ENCODE data around the gene MED13. TPM values are rescaled to one million over a fixed set of nuclear protein-coding genes. Genes with fewer than 3 reads are reported as not detected.

Gene MED13
- total RNA-seq, 1 donor from 2014 or later: 23.7 TPM

DNA sequence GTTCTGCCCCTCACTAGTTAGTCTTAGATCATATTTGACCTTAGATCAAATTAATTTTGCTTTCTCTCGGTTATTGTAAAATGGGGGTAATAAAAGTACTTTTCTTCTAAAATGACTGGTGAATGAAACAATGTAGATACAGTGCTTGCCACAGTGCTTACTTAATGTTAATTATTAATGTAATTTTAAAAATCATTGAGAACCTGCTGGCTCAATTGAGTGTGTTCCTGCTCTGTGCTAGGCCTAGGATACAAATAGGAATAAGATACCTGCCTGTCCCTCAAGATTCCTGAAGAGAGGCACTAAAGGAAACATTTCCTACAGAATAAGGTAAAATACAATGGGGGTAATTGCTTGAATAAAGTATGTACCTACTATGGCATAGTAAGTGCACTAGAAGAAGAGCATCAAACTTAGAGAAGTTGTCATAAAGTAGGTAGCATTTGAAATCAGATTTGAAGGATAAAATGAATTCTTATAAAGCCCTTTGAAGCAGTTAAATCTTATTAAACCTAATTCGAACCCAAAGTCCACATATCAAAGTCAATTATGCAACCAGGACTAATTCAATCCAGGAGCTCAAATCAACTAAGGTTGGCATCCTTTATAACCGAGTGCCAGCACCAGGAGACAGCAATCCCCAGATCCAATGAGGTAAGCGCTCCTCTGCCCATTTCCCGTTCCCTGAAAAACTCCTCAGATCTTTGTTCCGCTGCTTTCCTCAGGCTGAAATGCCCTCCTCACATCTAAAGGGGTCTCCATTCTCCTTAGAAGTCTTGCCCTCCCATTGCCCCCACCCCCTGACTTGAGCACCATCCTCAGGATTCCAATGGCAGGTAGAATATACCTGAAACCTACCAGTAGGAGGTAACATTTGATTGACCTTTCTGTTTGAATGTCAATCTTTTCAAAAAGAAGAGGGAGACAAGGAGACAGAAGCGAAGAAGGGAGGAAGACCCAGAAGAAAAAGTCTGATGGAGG, 2.4 kb upstream of the MED13 start:
- Histone ChIP-seq H3K27me3 (ENCODE audit: control insufficient read depth, insufficient read depth, low read length) (no peaks in the 10 kb centered on the region), H3K36me3 (ENCODE audit: control insufficient read depth, insufficient read depth, low read length) (no peaks in the 10 kb centered on the region), H3K4me3 (ENCODE audit: low read depth, low read length) (no peak overlapping the region)
- no peak for FAIRE-seq
- no peak for DNase-seq (ENCODE audit: low read depth)
- TF ChIP-seq, protein P1, sequence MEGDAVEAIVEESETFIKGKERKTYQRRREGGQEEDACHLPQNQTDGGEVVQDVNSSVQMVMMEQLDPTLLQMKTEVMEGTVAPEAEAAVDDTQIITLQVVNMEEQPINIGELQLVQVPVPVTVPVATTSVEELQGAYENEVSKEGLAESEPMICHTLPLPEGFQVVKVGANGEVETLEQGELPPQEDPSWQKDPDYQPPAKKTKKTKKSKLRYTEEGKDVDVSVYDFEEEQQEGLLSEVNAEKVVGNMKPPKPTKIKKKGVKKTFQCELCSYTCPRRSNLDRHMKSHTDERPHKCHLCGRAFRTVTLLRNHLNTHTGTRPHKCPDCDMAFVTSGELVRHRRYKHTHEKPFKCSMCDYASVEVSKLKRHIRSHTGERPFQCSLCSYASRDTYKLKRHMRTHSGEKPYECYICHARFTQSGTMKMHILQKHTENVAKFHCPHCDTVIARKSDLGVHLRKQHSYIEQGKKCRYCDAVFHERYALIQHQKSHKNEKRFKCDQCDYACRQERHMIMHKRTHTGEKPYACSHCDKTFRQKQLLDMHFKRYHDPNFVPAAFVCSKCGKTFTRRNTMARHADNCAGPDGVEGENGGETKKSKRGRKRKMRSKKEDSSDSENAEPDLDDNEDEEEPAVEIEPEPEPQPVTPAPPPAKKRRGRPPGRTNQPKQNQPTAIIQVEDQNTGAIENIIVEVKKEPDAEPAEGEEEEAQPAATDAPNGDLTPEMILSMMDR (IDR thresholded peaks at IDR 0.05; ENCODE audit: insufficient read depth, low read length, severe bottlenecking): no peak

DNA sequence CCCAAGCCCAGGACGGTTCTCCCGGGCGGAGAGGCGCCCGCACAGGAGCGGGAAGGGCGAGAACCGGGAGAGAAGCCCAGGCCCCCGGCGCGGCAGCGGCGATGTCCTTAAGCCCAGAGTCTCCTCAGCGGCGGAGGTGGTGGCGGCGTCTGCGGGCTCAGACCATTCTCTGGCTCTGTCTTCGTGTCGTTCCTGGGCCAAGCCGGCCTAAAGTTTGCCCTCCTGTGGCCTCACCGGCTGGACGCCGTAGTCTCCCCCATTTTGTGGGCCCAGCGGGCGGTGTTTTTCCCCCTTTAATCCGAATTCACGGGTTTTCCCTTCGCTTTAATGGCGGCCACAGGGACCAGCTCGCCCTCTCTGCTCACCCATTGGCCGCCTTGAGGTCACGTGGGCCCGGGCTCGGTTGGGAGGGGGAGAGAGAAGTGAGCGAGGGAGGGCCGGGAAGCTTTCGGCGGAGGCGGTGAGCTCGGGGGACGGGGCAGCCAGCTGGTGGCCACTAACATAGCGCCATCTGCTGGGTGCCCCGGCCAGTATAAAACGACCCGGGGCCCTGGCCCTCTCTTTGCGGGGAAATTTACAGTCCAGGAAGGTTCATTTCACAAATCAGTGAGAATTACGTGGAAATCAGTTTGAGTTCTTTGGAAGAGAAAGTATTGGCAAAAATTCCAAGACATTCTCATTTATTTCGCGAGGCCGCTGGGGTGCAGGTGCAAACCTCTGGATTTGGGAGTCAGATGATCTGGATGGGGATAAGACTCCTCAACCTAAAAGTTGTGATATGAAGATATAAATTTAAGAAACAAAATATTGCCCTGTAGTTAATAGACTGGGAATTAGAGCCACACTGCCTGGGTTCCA, 762 bp upstream of the MED13 start:
- peak; percentile 87 for DNase-seq (ENCODE audit: low read depth)
- Histone ChIP-seq H3K36me3 (ENCODE audit: control insufficient read depth, insufficient read depth, low read length) (no peaks in the 10 kb centered on the region), H3K4me3 (ENCODE audit: low read depth, low read length) (peak overlapping the region; percentile 97), H3K27me3 (ENCODE audit: control insufficient read depth, insufficient read depth, low read length) (no peaks in the 10 kb centered on the region)
- no peak for FAIRE-seq
- TF ChIP-seq, protein P1 (IDR thresholded peaks at IDR 0.05; ENCODE audit: insufficient read depth, low read length, severe bottlenecking): peak; percentile 90

- Histone ChIP-seq H3K27me3 (ENCODE audit: control insufficient read depth, insufficient read depth, low read length) (no peaks in the 10 kb centered on the region), H3K4me3 (ENCODE audit: low read depth, low read length) (peak overlapping the region; percentile 97), H3K36me3 (ENCODE audit: control insufficient read depth, insufficient read depth, low read length) (peaks cover 6% of the 10 kb centered on the region)
- peak; percentile 70 for DNase-seq (ENCODE audit: low read depth)
- no peak for FAIRE-seq
- TF ChIP-seq, protein P1 (IDR thresholded peaks at IDR 0.05; ENCODE audit: insufficient read depth, low read length, severe bottlenecking): no peak
These were observed 868 bp downstream of the MED13 start for GRCh38 chr17:62064029-62064790.

GRCh38 chr17:62062944-62063343, 2.1 kb downstream of the MED13 start:
- Histone ChIP-seq H3K4me3 (ENCODE audit: low read depth, low read length) (no peak overlapping the region), H3K27me3 (ENCODE audit: control insufficient read depth, insufficient read depth, low read length) (no peaks in the 10 kb centered on the region), H3K36me3 (ENCODE audit: control insufficient read depth, insufficient read depth, low read length) (peaks cover 6% of the 10 kb centered on the region)
- DNase-seq (ENCODE audit: low read depth): no peak
- FAIRE-seq: no peak
- TF ChIP-seq, protein P1 (IDR thresholded peaks at IDR 0.05; ENCODE audit: insufficient read depth, low read length, severe bottlenecking): no peak

- FAIRE-seq (no peak), DNase-seq (ENCODE audit: low read depth) (peak; percentile 39)
- Histone ChIP-seq H3K4me3 (ENCODE audit: low read depth, low read length) (peak overlapping the region; percentile 13), H3K36me3 (ENCODE audit: control insufficient read depth, insufficient read depth, low read length) (peaks cover 6% of the 10 kb centered on the region), H3K27me3 (ENCODE audit: control insufficient read depth, insufficient read depth, low read length) (no peaks in the 10 kb centered on the region)
- TF ChIP-seq, protein P1 (IDR thresholded peaks at IDR 0.05; ENCODE audit: insufficient read depth, low read length, severe bottlenecking): no peak
These were observed 2.8 kb downstream of the MED13 start for GRCh38 chr17:62062302-62062701.
